Inferior parietal cortex (tissue), 1 donor: ENCODE data around the gene VASN.
A peak's percentile ranks its signal among the peaks of the same experiment; 100 is the strongest.

Experiments
- DNase-seq: peaks from one replicate; pipeline ENCODE4 v3.0.0-alpha.2; 2016; ENCODE audit errors: extremely low spot score

Gene VASN

DNA sequence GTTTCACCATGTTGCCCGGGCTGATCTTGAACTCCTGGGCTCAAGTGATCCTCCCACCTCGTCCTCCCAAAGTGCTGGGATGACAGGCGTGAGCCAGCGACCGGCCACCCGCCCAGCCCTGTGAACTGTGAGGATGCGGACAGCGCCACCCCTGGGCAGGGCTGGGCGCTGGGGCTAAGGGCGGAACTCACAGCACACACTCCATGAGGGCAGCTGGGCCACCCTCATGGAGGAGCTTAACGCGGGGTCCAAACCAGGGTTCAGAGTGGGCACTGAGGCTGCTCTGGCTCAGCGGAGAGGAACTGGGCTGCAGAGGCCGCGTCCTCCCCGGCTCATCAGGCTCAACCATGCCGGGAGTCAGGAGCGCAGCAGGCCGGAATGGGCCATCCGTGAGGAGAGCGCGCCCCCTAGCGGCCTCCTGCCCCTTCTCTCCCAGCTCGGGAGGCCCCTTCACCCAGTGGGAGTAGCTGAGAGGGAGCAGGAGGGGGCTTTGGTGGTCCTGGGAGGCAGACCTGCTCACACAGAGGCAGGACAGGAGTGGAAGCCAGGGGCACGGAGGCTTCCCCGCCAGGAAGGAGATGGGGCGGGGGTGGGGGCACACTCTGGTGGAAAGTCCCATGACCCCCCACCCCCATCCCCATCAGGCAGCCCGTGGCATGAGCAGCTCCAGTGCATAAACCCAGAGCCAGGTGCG, 30.9 kb downstream of the VASN start:
- DNase-seq, result peak; percentile 81

DNA sequence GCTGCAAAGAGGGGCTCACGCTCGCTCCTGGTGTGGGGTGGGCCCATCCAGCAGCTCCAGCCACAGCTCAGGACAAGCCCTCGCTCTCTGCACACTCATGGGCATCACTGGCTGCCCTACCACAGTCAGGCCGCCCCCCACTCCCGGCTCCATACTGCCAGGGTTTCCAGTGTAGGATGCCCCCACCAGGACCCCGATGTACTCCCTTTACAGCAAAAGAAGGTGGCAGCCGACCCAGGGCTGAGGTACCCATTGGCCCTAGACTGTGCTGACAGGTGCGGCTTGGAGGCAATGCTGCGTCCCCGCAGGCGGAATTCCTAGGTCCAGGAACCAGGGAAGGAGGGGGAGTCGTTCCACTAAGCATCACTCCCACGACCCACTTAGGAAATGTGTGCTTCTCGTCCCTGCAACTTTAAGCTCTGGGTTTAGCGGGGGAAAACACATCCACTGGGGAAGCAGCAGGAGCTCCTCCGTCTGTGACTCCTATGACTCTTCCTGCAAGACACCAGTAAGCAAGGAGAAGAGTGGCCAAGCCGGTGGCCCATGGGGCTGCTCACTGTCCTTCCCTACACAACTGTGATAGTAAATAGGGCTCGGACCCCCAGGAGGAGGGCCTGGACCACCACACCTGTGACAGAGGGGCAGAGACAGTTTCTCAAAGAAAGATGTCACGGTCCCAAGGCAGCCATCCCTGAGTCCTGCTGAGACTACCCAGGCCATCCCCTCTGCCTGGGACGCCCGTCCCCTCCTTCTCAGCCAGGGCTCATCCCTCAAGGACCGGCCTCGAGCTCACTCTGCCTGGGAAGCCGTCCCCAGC, 31.7 kb downstream of the VASN start:
- DNase-seq, result no peak

DNA sequence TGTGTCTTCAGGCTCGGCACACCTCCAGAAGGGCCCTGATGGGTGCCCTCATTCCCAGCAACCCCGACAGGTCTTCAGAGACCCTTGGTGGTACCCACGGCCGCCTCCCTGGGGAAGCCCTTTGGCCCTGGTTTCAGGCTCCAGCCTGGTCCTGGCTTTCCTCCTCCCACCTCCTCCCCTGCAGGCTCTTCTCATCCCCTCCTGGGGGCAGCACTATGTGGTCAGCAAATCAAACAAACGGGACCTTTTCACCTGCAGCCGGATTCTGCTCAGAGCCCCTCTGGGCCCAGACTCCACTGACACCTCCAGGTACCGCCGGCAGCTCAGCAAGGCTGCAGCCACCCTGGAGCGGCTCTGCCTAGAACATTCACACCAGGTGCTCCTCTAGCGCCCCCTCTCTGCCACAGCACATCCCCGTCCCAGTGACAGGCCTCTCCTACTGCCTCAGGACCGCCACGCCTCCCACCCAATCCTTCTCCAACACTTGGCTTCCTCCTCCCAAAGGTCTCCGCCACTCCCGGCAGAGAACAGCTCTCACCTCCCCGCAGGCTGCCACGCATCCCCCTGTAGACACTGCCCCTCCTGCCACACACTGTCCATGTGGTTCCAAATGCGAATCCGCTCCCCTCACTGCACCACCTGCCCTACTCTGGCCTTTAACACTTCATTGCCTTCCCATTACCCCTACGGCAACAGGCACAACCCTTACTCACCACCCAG, 32.8 kb downstream of the VASN start:
- DNase-seq, result no peak

DNA sequence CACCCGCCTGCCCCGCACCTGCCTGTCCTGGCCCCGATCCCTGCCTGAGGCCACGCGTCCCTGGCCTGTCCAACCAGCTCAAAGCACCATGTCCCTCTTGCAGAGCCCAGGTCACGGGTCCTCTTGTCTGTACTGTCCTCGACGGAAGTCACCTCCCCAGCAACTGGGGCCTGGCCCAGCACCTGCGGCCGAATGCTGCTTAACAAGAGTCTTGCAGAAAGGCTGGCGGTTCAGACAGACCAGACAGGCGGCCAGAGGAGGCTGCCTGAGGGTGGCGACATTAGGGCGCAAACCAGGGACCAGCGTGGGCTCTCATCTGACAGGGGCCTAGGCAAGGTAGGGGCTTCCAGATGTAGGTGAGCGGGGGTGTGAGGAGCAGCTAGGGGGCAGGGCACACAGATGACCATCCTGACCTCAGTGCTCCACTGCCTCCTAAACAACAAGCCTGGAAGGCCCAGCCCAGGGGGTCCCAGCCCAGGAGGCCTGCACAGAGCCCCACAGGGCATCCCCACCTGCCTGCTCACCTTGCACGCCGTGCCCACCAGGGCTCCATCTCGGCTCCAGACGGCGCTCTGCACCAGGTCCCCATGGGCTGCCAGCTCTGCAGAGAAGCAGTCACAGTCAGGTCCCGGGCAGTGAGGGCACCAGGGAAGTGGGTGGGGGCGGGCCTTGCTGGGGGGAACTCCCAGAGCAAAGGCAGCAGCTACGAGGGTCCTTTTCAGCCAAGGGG, 33.5 kb downstream of the VASN start:
- DNase-seq, result no peak

DNA sequence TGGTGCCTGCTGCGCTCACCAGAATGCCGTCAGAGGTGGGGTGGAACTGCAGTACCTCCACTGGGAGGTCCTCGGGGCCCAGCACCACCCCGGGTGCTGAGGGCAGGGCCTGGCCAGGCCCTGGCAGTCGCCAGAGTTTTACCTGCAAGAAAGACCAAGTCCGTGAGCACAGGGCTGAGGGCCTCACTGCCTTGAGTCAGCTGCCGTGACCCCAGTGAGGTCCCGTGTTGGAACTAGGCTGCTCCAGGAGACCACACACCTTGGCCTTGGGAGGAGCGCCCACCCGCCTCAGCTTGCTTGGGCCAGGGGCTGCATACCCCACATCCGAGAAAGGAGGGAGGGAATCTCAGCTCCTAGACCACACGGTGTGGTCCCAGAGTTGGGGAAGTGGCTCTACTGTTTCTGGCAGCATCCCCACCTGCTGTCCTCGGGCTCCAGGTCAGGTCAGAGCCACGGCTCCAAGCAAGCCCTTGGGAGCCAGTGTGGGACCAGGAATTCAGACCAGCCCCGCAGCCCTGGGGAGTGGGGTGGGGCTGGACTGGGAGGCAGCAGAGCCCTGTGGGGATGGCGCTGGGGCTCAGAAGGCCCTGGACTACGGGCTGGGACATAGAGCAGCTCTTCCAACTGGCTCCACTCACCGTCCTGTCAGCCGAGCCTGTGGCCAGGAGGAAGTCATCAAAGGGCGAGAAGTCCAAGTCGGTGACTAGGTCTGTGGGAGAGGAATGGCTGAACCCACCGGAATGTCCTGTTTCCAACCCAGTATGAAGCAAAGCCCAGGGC, 36.1 kb downstream of the VASN start:
- DNase-seq, result no peak

DNA sequence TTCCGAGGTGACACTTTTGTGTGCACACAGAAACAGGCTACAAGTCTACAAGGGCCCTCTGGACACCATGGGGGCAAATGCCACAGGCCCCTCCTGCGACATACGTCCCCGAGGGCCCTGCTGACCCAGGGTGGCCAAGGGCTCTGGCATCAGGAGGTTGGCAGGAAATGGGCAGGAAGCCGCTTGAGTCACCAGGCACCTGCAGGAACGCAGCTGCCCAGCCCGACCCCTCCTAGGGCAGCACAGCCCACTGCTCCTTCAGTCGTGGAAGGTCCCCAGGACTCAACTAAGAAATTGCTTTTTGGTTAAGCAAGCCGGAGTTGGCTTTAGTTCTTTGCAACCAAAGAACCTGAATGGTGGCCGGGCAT, 36.7 kb downstream of the VASN start:
- no peak for DNase-seq

DNA sequence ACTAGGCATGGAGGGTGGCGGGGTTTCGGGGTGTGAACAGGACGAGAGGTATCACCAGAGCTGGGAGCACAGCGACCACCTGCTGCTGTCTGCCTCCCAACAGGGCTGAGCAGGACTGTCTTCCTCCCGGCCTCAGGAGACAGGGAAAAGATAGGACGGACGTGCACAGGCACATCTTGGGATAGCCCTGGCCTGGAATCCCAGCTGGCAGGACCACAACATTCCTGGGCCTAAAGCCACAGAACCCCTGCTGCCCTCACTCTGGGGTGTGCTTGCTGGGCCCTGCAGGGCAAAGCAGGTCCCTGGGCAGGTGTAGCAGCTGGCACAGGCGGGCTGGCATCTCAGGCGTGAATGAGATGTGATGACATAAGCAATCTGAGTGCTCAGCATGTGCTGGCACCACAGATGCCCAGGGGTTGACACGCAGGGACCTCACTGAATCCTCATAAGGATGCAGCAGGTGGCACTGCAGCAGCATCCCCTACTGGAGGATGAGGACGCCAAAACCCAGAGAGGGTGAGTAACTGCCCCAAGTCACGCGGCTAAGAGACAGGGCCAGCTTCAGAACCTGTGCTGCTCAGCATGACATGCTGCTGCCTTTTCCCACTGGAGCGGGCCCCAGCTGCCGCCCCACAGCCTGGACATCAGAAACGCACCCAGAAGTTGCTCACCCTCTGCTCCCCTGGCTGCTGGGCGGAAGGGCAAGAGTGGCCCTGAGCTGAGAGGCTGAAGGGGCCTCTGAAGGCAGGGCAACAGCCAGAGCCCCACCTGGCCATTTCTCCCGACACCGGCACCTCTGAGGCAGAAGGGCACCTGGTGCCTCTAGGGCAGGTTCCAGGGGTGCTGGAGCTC, 37.7 kb downstream of the VASN start:
- no peak for DNase-seq

DNA sequence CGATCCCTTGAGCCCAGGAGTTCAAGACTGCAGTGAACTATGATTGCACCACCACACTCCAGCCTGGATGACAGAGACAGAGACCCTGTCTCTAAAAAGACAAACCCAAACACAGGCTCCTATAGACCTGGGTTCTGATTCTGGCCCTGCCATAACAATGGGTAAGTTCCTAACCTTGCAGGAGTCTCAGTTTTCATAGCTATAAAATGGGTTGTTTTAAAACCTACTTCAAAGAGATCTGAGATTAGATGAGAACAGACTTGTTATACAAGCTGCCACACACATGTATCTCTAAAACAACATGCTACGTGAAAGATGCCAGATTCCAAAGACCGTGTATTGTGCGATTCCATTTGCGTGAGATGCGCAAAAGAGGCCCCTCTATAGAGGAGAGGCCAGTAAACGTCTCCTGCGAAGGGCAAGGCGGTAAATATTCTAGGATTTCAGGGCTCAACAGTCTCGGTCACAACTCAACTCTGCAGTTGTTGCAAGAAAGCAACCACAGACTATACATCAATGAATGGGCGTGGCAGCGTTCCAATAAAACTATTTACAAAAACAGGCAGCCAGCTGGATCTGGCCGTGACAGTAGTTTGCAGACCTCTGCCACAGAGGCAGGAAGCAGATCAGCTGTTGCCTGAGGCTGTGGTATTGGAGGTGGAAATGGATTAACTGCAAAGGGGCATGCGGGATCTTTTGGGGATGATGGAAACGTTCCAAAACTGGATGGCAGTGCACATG, 38.9 kb downstream of the VASN start:
- peak; percentile 71 for DNase-seq

DNA sequence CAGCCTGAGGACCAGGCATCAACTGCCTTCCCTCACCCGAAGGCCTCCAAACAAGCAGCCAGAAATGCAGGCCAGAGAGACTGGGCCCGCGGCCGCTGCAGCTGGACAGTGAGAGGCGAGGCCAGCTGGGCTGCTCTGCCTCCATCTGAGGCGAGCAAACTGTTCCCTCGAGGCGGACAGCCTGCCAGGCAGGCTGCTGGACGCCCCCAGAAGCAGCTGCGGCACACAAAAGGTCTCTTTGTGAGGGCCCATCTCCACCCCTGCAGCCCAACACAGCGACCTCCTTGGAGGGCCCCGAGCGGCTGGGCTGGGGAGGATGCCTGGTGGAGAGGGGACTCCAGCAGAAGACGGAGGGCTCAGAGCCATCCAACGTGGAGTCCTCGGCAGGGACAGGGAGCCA, 40.0 kb downstream of the VASN start:
- peak; percentile 89 for DNase-seq

DNA sequence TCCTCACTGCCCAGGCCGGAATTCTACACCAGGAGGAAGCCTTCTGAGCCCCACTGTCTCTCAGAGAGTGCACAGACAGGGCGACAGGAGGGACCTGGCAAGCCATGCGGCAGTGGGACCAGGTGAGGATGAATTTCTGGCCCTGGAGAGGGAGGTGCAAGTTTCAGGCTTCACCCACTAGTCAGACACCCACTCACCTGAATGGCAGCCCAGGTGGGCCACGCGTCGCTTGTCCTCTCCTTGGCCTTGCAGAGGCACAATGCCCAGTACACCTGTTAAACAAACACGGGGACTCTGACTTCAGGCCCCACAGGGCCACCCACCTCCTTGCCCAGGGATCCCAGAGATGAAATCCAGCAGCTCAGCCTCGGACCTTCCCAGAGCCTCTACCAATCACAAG, 40.5 kb downstream of the VASN start:
- no peak for DNase-seq

DNA sequence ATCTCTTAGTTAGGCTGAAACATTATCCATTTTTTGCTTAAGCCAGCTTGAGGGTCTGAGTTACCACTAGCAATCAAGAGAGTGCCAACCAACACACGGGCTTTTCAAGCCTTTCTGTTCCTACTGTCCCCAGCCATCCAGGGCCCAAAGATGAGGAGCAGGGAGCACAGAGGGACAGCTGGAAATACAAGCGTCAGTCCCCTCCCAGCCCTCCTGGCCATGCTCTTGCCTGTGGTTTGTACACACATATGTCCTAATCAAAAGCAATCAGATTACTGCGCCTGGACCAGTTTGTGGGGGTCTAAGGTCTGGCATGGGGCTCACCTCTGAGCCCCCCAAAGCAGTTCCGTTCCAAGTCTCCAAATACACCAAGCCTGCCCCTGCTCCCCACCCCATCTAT, 41.2 kb downstream of the VASN start:
- no peak for DNase-seq

DNA sequence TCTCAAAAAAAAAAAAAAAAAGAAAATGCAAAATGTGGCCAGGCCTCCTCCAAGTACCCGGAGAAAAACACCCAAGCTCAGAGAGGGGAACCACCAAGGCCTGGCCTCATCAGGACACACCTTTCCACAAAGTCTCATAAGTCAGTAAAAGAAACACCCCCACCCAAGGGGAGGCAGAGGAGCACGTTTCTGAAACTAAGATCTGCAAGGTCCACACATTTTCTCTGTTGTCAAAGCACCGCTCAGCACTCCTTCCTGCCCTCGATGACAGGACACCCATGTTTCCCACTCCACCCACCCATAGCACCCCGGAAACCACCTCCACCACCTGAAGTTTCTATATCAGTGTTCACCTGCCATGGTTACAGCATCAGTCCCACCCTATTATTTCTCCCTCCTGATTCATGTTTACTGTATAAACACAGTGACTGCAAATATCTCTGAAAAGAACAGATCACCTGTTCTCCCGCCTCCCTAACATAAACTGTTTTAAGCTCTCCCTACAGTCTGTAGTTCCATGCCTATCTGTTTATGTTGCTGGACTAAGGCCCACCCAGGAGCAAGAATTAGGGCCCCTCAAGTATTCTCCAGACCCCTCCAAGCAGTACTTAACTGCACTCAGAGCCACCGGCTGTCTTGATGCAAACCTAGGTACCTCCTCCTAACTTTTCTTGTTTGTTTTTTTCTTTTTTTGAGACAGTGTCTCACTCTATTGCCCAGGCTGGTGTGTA, 42.7 kb downstream of the VASN start:
- DNase-seq, result no peak

DNA sequence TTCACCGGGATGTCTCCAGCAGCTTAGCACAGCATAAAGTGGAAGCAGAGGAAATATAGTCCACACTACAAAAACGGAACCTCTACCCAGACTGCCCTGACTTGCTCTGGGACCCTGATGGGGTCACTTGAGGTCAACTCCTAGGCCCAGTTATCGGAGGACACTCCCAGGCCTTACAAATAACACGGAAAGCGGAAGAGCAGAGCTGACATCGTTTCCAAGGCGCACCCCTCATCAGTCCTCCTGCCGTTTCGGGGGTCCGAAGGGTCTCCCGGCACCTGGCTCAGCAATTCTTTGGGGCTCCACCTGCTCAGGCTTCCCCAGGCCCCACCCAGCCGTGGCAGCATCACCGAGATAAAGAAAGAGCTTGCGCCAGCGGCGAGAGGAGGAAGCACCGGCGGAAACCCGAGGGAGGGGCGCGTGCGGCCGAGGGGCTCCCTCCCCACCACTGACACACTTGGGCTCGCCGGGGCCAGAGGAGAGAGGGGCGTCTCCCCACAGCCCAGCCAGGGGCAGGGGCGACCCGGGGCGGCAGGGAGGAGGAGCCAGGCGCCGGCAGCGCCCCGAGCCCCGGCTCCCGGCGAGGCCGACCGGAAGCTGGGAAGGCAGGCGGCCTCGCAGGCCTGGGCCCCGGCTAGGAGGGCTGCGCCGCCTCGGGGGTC, 44.0 kb downstream of the VASN start:
- DNase-seq, result peak; percentile 68

DNA sequence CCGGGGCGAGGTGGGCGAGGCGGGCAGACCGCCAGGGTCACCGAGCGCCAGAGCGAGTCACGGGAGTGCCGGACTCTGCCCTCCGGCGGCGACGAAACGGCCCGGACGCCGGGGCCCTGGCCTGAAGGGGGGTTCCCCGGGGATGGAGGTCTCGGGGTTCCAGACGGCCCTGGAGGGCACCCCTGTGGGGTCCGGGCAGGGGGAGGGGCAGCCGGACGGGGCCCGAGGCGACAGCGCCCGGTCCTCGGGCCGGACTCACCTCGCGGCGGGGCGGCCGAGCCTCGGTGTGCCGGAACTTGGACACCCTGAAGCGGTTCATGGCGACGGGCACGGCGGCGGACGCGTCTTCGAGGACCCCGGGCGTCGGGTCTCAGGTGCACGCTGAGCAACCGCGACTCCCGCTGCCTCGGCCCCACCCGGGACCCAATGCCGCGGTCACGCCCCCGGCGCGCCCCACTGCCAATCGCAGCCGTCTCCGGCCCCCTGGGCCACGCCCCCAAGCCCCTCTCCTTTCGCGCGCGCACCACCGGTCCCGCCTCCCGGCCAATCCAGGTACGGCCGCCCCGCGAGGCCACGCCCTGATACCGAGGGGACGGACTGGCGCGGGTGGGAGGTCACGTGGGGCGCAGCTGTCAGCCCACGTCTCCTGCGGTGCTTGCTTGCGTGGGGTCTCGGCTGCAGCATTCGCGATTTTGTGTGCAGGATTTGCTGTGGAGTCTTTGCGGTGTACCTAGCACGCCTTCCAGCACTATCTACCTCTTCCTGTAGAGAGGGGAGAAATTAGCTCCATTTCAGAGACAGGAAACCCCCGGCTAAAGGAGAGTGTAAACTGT, 44.8 kb downstream of the VASN start, which contains the start of gene CORO7:
Gene CORO7, minus strand, starts transcription at position 397 of the 833 bp plus-strand sequence. Its CDS starts 78 bp downstream, at position 319.
- DNase-seq, result peak; percentile 91

DNA sequence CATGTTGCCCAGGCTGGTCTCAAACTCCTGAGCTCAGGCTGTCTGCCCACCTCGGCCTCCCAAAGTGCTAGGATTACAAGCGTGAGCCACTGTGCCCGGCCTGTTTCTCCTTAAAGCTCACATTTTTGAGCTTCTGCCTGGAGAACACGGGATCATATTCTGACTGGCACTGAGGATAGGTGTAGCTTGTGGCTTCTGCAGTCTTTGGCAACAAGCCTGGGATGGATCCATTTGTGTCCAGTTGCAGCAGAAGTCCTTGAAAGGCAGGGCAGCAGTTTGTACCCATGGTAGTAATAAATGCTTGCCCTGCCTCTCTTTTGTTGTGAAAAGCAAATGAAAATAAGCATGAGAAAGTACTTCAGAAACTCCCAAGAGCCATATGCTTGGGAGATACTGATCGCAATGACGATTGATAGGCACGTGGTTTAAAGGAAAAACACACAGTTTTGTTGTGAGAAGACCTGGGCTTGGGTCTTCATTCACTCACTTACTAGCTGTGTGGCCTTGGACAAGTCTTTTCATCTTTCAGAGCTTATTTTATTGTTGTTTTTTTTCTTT, 47.8 kb downstream of the VASN start:
- no peak for DNase-seq

DNA sequence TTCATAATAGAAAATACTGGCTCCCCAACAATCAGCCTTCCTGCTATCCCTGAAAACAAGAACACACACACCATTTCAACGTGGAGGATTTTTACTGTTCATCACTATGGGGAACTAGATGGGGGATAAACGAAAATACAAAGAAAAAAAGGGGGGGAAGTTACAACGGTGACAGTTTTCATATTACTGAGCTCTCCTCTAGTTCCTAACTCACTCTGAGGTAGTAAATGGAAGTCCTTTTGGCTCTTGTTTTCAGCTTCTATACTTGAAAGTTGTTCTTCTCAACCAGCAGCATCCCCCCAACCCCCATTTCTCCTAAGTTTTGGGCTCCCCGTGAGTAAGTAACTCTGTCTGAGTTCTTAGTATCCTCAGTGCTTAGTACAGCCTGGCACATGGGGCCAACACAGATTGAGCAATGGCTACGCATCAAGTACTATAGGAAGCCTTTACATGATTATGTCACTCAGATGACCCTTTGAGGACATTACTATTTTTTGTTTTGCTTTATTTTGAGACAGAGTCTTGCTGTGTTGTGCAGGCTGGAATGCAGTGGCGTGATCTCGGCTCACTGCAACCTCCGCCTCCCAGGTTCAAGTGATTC, 49.0 kb downstream of the VASN start:
- no peak for DNase-seq
